Left colon (tissue), 2 donors: Measurements from ENCODE around the gene PRKCE. TPM values are rescaled to one million over a fixed set of nuclear protein-coding genes. Genes with fewer than 3 reads are reported as not detected.

Experiments
- ATAC-seq: fragments of 200-7000 bp; cut with Tn5 transposase; one replicate; pipeline ENCODE4 v1.9.1; 2020; ENCODE audit warnings: mild to moderate bottlenecking, moderate library complexity
- DNase-seq, 2 donors: peaks; one replicate each; pipeline ENCODE4 v3.0.0-alpha.2; 2020
- intact Hi-C, 2 donors: fragments of 100-400 bp; cut with DNase I in 1 of 2; cut with micrococcal nuclease in 1 of 2; formaldehyde crosslinking; loops; one replicate each; pipeline versions ENCODE4 v1.11.2 to v1.14.0; 2022; cut with DNase I, micrococcal nuclease
- total RNA-seq, 2 donors: library from RNA; stranded (reverse); fragmentation: NEBNext Ultra II Directional; extraction: Animal tissue kit (Norgen Biotek cat#: 25700); gene quantifications; one replicate each; pipeline ENCODE4 v1.2.1, GENCODE V29; 2021
- donor health status: DM: no; HTN: no; CAD: no.
- donor health status: DM: yes; HTN: yes; CAD: no.

The PRKCE gene
- total RNA-seq, 2 donors from 2014 or later, result 22.2 to 29.2 TPM

DNA sequence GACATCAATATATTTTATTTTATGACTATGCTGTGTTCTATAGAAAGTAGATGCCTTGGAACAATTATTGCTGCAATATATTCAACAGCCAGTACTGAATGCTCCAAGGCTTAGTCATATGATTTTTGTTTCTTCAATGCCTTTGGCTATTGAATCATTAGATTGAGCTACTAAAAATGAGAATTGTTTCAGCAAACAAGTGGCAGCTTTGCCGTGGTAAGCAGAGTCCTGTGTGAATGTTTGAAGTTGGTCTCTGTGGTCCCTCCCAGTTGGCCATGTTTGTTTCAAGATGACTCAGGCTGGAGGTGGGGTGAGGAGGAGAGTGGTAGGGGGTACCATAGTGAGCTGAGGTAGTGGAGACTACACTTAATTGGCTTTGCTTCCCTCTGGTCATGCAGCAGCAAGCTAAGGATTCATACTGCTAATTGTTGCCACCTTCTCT, 447.2 kb downstream of the PRKCE start:
- intact Hi-C loops, result no loop called here
- DNase-seq (no peak), ATAC-seq (peak; percentile 63)

DNA sequence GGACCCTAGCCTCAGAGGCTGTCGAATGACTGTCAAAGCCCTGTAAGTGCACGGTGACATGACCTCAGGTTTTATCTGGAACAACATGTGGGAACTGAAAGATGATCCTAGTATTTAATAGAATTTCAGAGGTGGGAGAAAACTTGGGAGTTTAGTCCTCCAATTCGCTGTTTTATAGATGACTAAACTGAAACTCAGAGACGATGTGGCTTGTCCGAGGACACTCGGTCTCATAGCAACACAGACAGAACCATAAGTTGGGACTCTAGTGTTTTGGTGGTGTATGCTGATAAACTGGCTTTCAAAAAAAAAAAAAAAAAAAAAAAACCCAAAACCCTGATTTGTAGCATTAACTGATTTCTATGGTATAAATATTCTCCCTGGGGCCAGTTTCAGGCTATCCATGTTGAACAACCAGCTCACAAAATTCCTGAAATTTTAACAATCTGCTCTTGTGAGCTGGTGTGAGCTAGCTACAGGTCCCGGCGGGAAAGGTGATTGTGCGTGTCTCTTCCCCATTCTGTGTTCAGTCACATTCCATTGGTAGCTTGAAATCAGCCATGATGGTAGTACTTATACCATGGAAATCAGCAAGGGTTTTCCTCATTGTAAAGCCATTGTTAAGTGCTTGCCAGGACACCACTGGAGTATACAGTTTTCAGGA, 450.2 kb downstream of the PRKCE start:
- intact Hi-C loops, result no loop called here
- no peak for DNase-seq
- ATAC-seq, result no peak

DNA sequence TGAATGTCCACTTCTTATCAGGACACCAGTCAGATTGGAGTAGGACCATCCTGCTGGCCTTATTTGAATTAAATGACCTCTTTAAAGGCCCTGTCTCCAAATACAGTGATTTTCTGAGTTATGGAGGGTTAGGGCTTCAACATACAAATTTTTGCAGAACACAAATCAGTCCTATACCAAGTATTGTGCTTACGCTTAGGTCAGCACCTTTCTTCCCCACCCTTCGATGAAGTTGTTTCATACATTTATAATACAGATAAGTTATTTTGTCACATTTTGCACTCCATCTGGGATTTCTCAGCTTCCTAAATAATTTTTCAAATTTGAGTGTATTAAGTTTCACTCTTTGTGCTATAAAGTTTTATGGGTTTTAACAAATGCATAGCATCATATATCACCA, 455.2 kb downstream of the PRKCE start:
- ATAC-seq, result no peak
- intact Hi-C loops, result no loop called here

DNA sequence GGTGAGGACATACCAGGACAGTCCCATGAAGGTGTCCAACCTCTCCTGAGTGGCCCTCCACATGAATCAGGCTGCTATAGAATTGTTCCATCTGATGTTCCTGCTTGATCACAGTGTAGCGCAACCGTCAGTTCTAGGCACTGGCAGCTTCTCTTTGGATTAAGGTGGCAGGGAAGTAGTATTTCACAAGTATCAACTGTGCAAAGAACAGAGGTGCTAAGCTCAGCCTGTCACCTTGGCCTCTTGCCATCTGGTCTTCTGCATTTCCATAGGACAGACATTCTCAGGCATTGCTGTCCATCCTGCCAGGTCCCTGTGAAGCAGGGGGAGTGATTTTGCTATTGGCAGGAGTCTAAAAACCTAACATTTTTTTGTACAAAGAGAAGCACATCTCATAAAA, 463.5 kb downstream of the PRKCE start:
- DNase-seq (no peak), ATAC-seq (no peak)
- intact Hi-C loops, result no loop called here

More for the DNA sequence above, 455.2 kb downstream of the PRKCE start:
- DNase-seq, result no peak

DNA sequence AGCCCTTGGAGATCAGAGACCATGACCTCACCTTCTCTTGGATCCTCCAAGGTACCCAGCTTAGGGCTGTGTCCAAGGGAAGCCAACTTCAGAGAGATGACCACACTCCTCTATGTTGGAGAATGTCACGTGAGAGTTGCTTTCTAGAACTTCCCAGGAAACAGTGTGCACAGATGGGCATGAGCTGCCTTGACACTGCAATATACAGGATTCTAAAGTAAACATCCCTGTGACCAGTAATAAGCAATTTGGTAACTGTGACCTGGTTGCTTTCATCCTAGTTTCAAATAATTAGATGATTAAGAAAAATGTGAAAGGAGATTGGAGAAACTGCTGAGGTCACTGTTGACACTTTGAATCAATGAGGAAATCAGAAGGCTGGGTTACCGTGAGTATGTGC, 464.7 kb downstream of the PRKCE start:
- intact Hi-C loops, result no loop called here
- ATAC-seq (no peak), DNase-seq (no peak)

DNA sequence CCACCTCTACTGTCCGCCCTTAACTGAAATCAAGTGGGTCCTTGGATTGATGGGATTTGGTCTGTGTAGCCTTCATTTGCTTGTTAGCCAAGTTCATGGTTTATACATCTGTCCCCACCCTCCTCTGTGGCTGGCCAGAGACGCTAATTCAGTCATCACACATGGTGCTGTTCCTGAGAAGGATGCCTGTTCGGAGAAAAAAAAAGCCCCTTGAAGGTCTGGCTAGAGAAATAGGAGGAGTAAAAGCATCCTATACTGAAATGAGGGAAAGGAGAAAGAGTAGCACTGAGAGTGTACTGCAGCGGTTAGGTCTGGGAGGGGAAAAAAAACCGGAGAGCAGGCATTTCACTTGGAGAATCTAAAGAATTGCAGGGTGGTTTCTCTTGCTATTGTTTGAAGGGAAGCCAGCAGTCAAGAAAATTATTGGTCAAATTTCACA, 465.1 kb downstream of the PRKCE start:
- no peak for DNase-seq
- intact Hi-C loops, result no loop called here
- no peak for ATAC-seq

DNA sequence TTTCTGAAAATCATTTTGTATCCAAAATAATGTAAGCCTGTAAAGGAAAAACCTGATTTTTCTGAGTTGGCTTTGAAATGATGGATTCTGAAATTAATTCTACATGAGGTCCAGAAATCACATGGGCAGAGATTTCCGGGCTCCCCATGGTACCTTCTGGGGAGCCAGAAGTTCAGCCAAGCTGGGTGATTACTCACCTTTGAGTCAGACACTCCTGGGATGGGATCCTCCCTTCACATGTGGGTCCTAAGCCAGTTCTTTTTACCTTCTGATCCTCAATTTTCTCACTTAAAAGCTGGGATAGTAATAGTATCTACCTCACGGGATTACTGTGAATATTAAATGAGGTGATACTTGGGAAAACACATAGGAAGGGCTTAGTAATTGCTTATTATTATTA, 465.9 kb downstream of the PRKCE start:
- ATAC-seq (no peak), DNase-seq (no peak)
- intact Hi-C loops, result no loop called here

DNA sequence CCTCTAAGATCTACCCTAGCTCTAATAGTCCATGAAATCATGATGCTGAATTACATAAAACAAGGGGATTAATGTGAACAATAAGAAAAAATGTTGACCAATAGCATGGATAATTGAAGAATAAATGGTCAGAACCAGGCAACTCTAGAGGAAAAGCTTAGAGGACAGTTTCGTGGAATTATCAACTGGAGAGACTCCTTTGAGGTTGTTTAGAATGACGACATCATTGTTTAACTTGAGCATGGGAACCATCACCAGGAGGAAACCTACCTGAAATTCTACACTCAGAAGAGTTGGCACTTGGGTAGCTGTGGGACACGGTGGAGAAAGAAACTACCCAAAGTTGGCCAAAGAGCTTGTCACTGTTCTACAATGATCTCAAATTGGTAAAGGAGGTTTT, 466.5 kb downstream of the PRKCE start:
- ATAC-seq (no peak), DNase-seq (no peak)
- intact Hi-C loops, result no loop called here

DNA sequence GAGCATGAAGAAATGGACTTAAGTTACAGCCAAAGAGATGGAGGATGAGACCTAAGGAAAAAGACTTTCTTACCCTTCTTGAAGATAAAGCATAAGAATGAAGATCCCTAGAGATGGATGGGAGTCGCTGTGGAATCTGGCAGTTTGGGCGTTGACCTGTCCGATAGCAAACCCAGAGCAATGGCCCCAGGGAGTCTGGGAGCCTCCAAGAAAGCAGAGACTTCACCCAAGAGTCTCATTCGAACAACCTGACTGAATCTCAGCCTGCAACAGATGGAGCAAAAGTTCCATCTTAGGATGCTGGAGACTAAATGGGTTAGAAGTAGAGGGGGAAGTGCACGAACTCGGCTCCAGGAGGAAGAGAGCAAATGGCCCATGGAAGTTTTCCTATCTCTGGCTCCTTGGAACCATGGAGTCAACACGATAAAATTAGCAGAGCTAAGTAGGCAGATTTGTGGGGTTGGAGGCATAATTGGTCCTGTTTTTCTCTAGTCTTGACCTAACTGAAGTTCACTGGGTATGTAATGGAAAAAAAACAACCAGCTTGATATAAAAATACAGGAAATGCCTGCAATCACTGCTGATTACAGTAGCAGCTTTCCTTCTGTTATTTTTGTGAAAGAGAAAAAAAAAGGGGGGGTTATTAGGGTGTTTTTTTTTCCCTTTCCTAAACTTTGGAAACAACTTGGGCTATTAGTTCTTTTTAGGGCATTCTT, 467.3 kb downstream of the PRKCE start:
- ATAC-seq, result no peak
- DNase-seq, result no peak
- intact Hi-C loops, result no loop called here

DNA sequence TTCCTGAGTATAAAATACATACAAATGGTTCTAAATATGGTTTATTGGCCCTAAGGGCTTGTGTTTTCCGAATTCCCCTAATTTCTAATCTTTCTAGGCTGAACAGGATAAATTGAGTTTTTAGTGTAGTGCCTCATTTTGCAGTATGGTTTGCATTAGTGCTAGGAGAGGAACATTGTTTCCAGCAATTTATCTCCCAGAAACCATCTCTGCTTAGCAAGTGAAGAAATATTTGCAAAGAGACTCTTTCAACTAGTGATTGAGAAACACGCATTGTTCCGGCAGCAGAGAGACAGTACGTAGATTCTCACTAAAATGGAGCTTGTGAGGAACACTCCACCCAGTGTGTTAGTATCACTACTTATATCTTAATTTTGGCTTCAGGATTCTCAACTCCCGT, 468.0 kb downstream of the PRKCE start:
- DNase-seq (no peak), ATAC-seq (no peak)
- intact Hi-C loops, result no loop called here

DNA sequence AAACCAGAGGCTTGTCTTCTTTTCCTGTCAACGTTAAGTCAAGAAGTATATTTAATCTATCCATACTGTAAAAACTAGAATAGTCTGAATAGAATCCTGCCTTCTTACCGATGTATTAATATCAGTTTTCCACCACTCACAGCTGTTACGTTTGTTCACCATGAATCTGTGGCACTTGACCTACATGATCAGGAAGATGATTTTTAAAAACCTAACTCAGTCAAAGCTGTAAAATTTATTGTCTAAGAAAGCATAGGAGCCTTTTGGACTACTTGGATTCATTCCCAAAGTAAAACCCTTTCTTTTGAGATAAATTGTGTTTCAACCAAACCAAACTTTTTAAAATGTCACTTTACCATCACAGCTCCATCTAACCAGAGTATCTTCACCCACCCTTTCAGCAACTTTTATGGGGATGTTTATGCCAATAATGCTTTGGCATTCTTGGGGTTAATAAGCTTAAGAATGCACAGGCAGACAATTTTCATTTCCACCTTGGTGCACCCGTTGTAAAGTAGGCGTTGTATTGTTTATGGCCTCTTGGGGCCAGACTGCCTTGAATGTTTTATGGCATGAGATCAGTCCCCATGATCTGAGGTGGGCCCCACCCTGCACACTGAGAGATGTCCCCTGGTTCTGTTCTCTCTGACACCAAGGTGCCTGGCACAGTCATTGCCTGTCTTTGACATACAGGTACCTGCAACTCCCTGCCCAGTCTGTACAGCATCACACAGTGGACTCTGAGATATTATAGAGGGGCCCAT, 469.5 kb downstream of the PRKCE start:
- DNase-seq, result peak; percentile 74 to 86
- intact Hi-C loops, result no loop called here
- peak; percentile 92 for ATAC-seq

DNA sequence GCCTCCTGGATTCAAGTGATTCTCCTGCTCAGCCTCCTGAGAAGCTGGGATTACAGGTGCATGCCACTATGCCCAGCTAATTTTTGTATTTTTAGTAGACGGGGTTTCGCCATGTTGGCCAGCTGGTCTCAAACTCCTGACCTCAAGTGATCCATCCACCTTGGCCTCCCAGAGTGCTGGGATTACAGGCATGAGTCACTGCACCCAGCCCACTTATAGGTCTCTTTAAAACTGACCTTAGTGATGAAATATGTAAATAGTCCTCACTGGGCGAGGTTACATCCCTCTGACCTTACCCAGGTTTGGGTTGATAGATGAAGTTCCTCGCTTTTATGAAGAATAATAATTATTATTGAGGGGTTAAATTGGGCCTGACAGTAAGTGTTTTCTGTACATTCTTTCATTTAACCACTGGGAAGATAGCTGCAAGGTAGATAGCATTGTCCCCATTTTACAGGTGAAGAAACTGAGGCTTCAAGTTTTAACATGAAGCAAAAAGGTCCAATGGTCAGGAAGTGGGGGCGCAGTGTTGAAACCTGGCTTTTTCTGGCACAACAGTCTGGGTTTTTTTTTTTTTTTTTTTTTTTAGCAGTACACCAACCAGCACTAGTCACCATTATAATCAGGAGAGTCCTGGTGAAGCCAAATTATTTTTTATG, 471.0 kb downstream of the PRKCE start:
- DNase-seq (peak in 1 of 2 donors; percentile 45), ATAC-seq (peak; percentile 62)
- intact Hi-C loops, result no loop called here

DNA sequence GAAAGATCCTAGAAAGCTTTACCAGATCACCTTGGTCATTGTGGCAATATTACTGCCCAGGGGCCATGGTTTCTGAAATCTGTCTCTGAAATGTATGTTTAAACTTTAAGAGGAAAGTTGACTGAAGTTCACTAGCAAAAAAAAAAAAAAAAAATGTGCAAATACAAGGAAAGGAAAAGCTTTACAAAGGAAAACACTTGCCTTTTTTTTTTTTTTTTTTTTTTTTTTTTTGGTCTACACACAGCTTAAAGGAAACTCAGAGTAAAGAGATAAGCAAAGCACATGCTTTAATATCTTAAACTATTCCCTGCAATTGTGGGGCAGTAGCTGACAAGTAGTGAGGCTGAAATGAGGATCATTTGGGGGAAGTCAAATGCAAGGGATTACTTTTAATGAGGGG, 471.5 kb downstream of the PRKCE start:
- ATAC-seq (peak; percentile 24), DNase-seq (no peak)
- intact Hi-C loops, result no loop called here

DNA sequence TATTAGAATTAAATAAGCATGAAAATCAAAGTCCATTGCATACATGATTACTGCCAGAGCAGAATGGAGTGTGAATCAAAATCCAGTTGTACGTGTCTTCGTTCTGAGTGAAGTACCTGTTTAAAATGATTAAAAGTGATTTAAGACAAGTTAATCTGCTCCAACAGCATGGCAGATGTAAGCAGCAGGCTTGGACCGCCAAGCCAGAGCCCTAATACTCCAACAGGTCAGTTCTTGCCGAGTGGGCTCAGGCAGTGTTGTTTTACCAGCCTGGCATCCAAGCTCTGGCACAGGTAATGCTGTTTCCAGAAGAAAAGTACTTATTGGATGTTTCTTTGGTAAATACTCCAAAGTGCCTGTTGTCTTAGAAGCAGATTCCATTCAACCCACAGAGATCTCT, 474.3 kb downstream of the PRKCE start:
- DNase-seq (no peak), ATAC-seq (no peak)
- intact Hi-C loops, result no loop called here

DNA sequence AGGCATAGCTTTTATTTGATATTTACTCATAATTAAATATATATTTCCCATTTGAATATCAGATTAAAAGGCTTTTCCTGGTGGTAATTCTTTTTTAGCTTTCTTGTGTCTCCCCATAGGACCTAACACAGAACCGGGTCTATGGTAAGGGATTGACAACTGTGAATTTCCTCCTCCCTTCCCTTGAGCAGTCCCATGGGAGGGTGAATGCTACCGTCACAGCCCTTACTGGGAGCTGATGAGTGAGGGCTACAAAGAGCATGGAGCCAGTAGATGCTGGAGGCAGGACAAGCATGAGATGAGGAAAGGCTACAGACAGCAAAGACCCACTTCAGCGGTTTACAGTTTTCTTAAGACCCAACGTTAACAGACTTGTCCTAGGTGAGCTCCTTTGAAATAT, 475.1 kb downstream of the PRKCE start:
- intact Hi-C loops, result no loop called here
- ATAC-seq (no peak), DNase-seq (no peak)

DNA sequence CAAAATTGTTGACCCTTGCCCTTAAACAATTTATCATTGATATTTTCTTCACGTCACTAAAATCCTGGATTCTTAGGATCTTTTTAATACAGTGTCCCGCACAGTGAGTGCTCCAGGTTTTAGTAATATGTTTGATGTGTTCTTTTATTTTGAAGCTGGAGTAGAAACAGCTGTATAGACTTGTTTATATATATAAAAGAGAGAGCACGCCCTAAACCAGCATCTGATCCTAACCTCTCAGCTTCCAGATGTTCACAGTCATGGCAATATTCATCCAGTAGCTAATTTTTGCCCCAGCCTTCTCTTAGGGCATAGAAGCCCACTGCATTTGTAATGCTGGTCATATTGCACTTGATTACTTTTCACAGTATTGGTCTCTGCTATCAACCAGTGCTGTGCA, 475.7 kb downstream of the PRKCE start:
- DNase-seq, result no peak
- intact Hi-C loops, result no loop called here
- no peak for ATAC-seq

DNA sequence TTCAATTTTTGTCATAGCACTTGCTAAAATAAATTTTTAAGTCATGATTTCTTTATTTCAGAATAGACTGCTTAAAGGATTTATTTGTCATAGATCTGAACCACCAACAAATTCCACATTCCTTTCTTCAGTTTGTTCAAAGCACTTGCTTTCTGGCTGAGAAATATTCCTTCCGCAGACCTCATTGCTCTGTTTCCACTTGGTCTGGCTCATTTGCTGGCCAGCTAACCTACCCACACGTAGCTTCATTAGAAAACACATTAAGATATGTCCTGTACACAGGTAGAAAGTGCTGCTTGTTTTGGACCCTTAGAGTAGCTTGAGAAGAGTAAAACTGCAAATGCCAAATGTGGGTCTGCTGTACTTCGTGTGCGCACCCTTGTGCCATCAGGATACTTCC, 479.0 kb downstream of the PRKCE start:
- no peak for DNase-seq
- no peak for ATAC-seq
- intact Hi-C loops, result no loop called here

DNA sequence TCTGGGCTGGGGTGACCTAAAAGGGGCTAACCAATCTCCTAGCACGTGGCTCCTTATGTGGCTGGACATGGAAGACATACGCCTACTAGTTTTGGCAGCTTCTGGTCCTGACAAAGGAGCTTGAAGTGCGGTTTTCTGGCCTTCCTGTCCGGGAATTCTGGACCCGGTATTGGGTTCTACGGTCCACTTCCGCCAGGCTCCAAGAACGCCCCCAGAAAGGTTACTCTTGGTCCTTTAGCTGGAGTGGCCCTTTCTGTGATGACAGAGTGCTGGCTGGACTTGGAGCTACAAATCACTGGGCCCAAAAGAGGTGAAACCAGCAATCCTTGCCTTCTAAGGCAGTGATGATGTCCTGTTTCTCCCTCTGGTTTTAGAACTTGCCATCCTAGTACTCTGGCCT, 481.5 kb downstream of the PRKCE start:
- ATAC-seq (no peak), DNase-seq (no peak)
- intact Hi-C loops, result no loop called here

DNA sequence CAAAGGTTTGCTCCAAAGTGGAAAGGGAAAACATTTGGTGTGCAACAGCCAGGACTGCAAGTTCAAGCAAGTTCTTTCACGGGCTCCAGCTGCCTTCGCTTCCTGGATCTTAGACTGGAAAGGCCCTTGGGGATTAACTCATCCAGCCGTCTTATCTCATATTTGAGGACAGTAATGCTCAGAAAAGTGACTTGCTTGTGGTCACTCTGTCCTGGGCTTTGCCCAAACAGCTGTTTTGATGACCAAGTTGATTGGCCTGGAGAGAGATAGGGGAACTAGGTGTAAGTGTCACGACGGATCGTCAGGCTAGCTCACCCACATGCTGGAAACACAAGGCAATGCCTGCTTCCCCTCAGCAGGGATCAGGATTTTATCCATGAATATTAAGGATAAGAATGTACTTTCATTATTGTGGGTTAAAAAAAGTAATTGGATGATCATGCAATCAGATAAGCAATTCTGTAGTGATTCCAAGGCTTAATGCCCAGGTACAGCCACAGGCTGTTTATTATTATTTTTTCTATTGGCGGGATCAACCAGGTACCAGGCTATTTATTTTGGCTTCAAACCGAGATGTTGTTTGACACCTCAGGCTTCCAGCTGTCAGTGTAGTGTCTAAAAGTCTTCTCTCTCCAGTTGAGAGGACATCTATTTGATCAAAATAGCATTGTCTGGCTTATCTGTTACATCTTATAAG, 483.2 kb downstream of the PRKCE start:
- DNase-seq (no peak), ATAC-seq (no peak)
- intact Hi-C loops, result no loop called here
